Kidney (tissue), 14 donors: ENCODE data around the gene PATJ. TPM values are rescaled to one million over a fixed set of nuclear protein-coding genes. Genes with fewer than 3 reads are reported as not detected.

ENCODE experiments used
- DNase-seq, 5 donors: peaks; one replicate each; pipeline ENCODE4 v3.0.0-alpha.2; 2013 to 2020
- FAIRE-seq: peaks from 2 replicates; lab custom pipeline; 2012; peaks lifted over from hg19 to GRCh38; lab: Jason Lieb, UNC
- H3K27ac ChIP-seq, 2 donors: one replicate each; pipeline ENCODE4 v1.7.0; 2013; ENCODE audit warnings: low read depth in 2 of 2, low read length in 2 of 2, inconsistent platforms in 1 of 2
- H3K27me3 ChIP-seq: one replicate; pipeline ENCODE4 v1.7.1; 2013; ENCODE audit warnings: low read length, inconsistent platforms; ENCODE audit not compliant: control insufficient read depth, insufficient read depth
- H3K36me3 ChIP-seq, 3 donors: one replicate each; pipeline versions ENCODE4 v1.7.0 to v1.7.1; 2013; ENCODE audit warnings: low read length in 3 of 3, control low read depth in 1 of 3, inconsistent platforms in 1 of 3; ENCODE audit not compliant: insufficient read depth in 3 of 3, control insufficient read depth in 2 of 3
- H3K4me1 ChIP-seq, 3 donors: one replicate each; pipeline versions ENCODE4 v1.7.0 to v1.7.1; 2013; ENCODE audit warnings: low read length in 3 of 3, inconsistent platforms in 1 of 3, low read depth in 1 of 3; ENCODE audit not compliant: control insufficient read depth in 2 of 3, insufficient read depth in 2 of 3
- H3K4me3 ChIP-seq, 3 donors: one replicate each; pipeline versions ENCODE4 v1.7.0 to v1.8.1; 2013; ENCODE audit warnings: low read length in 3 of 3, control low read depth in 1 of 3, inconsistent platforms in 1 of 3
- H3K9ac ChIP-seq, 3 donors: one replicate each; pipeline versions ENCODE4 v1.7.0 to v1.7.1; 2013; ENCODE audit warnings: low read length in 3 of 3, control low read depth in 1 of 3, inconsistent platforms in 1 of 3
- H3K9me3 ChIP-seq, 3 donors: one replicate each; pipeline versions ENCODE4 v1.7.0 to v1.7.1; 2013; ENCODE audit warnings: low read length in 3 of 3, control low read depth in 1 of 3, inconsistent platforms in 1 of 3; ENCODE audit not compliant: control insufficient read depth in 2 of 3, insufficient read depth in 1 of 3
- intact Hi-C: fragments of 100-400 bp; cut with DNase I; formaldehyde crosslinking; loops from one replicate; pipeline ENCODE4 v1.11.1; 2022
- polyA plus RNA-seq: library from polyadenylated mRNA; stranded (reverse); fragments of 350-450 nt; fragmentation: Illumina TruSeq; extraction: RNeasy Lipid Tissue Mini Kit (QIAGEN cat#74804); gene quantifications from one replicate; pipeline ENCODE4 v1.2.3, GENCODE V29; 2014; ENCODE audit warnings: low read depth, low replicate concordance; ENCODE audit not compliant: insufficient read depth
- total RNA-seq: library from RNA; stranded (reverse); fragmentation: NEBNext Ultra II Directional; extraction: Animal tissue kit (Norgen Biotek cat#: 25700); gene quantifications from one replicate; pipeline ENCODE4 v1.2.1, GENCODE V29; 2021
- TF ChIP-seq, protein P1 (sequence below): IDR thresholded peaks from 3 replicates; pipeline ENCODE4 v1.5.1; 2012; ENCODE audit warnings: mild to moderate bottlenecking, moderate library complexity, borderline replicate concordance; ENCODE audit not compliant: insufficient read depth; ENCODE audit errors: extremely low read depth
- donor health status: control.
- donor health status: control.
- donor health status: control.
- donor health status: control.
- donor health status: control.
- donor health status: DM: yes; HTN: yes; CAD: no.
- donor health status: Normal renal cell carcinoma (clear cell type).

Gene PATJ
- total and polyA plus RNA-seq, 2 donors from 2014 or later: 44.0 to 98.0 TPM

DNA sequence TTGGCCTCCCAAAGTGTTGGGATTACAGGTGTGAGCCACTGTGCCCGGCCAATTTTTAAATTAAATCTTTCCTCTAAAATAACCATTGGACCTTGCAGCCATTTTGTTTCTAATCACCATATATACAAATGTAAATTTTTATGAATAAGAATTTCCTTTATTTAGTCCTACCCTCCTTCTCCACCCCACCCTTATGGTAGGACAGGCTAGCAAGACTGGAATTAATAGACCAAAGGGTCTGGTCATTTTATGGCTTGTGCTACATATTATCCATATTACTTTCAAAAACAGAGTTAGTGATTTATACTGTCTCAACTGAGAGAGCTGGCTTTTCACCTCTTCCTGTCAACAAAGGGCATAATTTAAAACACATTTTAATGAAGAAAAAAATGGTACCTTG is 478.9 kb downstream of the PATJ start:
- Histone ChIP-seq H3K9ac (no peak overlapping the region), H3K27me3 (no peaks in the 10 kb centered on the region), H3K4me1 (no peaks in the 10 kb centered on the region), H3K36me3 (no peaks in the 10 kb centered on the region), H3K9me3 (no peaks in the 10 kb centered on the region), H3K4me3 (no peak overlapping the region), H3K27ac (no peak overlapping the region)
- intact Hi-C loops: no loop called here
- no peak for FAIRE-seq
- no peak for DNase-seq
- TF ChIP-seq, protein P1, sequence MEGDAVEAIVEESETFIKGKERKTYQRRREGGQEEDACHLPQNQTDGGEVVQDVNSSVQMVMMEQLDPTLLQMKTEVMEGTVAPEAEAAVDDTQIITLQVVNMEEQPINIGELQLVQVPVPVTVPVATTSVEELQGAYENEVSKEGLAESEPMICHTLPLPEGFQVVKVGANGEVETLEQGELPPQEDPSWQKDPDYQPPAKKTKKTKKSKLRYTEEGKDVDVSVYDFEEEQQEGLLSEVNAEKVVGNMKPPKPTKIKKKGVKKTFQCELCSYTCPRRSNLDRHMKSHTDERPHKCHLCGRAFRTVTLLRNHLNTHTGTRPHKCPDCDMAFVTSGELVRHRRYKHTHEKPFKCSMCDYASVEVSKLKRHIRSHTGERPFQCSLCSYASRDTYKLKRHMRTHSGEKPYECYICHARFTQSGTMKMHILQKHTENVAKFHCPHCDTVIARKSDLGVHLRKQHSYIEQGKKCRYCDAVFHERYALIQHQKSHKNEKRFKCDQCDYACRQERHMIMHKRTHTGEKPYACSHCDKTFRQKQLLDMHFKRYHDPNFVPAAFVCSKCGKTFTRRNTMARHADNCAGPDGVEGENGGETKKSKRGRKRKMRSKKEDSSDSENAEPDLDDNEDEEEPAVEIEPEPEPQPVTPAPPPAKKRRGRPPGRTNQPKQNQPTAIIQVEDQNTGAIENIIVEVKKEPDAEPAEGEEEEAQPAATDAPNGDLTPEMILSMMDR: no peak

DNA sequence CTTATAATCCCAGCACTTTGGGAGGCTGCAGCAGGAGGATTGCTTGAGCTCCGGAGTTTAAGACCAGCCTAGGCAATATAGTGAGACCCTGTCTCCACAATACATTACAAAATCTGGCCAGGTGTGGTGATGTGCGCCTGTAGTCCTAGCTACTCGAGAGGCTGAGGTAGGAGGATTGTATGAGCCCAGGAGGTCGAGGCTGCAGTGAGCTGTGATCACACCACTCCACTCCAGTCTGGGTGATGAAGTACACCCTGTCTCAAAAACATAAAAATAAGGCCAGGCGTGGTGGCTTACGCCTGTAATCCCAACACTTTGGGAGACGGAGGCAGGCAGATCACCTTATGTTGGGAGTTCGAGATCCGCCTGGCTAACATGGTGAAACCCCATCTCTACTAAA is 480.0 kb downstream of the PATJ start:
- H3K4me3 ChIP-seq: no peak overlapping the region
- no peaks in the 10 kb centered on the region for H3K4me1 ChIP-seq
- H3K9ac ChIP-seq: no peak overlapping the region
- DNase-seq (no peak), FAIRE-seq (no peak)
- H3K27me3 ChIP-seq: no peaks in the 10 kb centered on the region
- intact Hi-C loops: no loop called here
- no peak overlapping the region for H3K27ac ChIP-seq
- TF ChIP-seq, protein P1: no peak
- no peaks in the 10 kb centered on the region for H3K36me3 ChIP-seq
- no peaks in the 10 kb centered on the region for H3K9me3 ChIP-seq

DNA sequence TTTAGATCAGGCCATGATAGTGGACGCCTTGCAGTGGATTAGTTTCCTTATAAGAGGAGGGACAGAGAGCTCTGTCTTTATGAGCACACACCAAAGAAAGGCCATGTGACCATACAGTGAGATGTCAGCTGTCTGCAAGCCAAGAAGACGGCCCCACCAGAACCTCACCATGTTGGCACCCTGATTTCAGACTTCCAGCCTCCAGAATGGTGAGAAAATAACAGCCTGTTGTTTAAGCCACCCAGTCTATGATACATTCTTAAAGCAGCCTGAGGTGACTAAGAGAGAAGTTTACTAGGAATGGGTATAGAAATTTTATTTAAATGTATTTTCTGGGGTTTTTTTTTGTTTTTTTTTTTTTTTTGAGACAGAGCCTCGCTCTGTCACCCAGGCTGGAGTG is 481.9 kb downstream of the PATJ start:
- Histone ChIP-seq H3K9ac (no peak overlapping the region), H3K4me1 (no peaks in the 10 kb centered on the region), H3K36me3 (no peaks in the 10 kb centered on the region), H3K27me3 (no peaks in the 10 kb centered on the region), H3K9me3 (no peaks in the 10 kb centered on the region), H3K27ac (no peak overlapping the region), H3K4me3 (no peak overlapping the region)
- intact Hi-C loops: no loop called here
- TF ChIP-seq, protein P1: no peak
- no peak for FAIRE-seq
- DNase-seq: no peak

DNA sequence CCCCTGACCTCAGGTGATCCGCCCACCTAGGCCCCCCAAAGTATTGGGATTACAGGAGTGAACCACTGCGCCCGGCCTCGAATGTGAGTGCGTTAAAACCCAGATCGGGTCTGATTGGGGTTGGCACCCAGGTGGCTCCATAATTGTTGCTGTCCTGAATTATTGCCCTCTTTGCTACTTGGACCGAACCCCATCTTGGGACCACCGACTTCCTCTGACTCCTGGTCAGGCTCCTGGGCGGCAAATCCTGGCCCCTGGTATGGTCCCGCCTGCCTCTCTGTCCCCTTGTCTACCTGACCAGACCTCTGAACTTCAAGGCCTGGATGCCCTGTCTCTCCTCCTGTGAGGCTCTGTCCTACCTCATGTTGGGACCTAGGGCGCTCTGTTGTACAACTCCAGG is 485.2 kb downstream of the PATJ start:
- no peak for FAIRE-seq
- Histone ChIP-seq H3K4me1 (no peaks in the 10 kb centered on the region), H3K27me3 (no peaks in the 10 kb centered on the region), H3K9me3 (no peaks in the 10 kb centered on the region), H3K4me3 (no peak overlapping the region), H3K27ac (no peak overlapping the region), H3K36me3 (no peaks in the 10 kb centered on the region), H3K9ac (no peak overlapping the region)
- DNase-seq: no peak
- intact Hi-C loops: no loop called here
- TF ChIP-seq, protein P1: no peak
